Central memory CD8-positive, alpha-beta T cell (primary cell): Measurements from ENCODE around the gene HACD2.
"Not testable (repeated sequence)": the region's sequence is repeated elsewhere in the genome, so short reads cannot be mapped to it uniquely, and the experiment has no call there.

ENCODE experiments used
- ATAC-seq: fragments of 150-1000 bp; cut with Tn5 transposase; replicated peaks from 2 replicates; pipeline ENCODE4 v1.10.0; 2022; ENCODE audit warnings: mild to moderate bottlenecking, moderate FRiP score, moderate number of reproducible peaks; ENCODE audit not compliant: poor library complexity, severe bottlenecking; ENCODE audit errors: extremely low read depth
- DNase-seq, 2 donors: peaks; one replicate each; pipeline ENCODE4 v3.0.0; 2021; ENCODE audit warnings: low spot score in 2 of 2
- H3K27ac Mint-ChIP-seq: one replicate; pipeline ENCODE4 v1.8.0; 2022; ENCODE audit warnings: low read depth, mild to moderate bottlenecking, moderate library complexity, mixed read lengths
- H3K27me3 Mint-ChIP-seq: one replicate; pipeline ENCODE4 v1.8.0; 2022; ENCODE audit warnings: mixed read lengths
- H3K36me3 Mint-ChIP-seq: one replicate; pipeline ENCODE4 v1.8.0; 2022; ENCODE audit warnings: mild to moderate bottlenecking, moderate library complexity, mixed read lengths; ENCODE audit not compliant: insufficient read depth
- H3K4me1 Mint-ChIP-seq: one replicate; pipeline ENCODE4 v1.8.0; 2022; ENCODE audit warnings: mixed read lengths
- H3K4me3 Mint-ChIP-seq: one replicate; pipeline ENCODE4 v1.8.0; 2022; ENCODE audit warnings: mild to moderate bottlenecking, moderate library complexity, mixed read lengths
- H3K9me3 Mint-ChIP-seq: one replicate; pipeline ENCODE4 v1.8.0; 2022; ENCODE audit warnings: mixed read lengths

Gene HACD2

DNA sequence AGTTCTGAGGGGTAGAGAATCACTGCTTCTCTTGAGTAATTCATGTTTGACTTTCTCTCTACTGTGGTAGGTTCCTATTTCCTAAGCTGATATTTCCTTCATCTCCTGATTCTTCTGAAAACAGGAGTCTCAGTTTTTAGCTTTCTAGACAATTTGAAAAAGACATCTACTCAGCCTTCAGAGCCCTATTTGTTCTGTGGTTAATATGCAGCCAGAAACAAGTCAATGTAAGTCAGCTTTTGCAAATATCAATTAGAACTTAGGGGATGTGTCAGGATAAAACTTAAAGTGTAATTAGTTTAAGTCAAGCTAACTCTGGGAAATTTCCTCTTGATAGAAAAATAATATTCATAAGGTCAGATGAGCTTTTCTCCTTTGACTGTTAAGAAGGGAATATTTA, 21.7 kb upstream of the HACD2 start:
- Mint-ChIP-seq H3K4me3 (no peak overlapping the region), H3K36me3 (no peaks in the 10 kb centered on the region), H3K27ac (no peak overlapping the region), H3K27me3 (no peaks in the 10 kb centered on the region), H3K9me3 (no peaks in the 10 kb centered on the region), H3K4me1 (no peaks in the 10 kb centered on the region)
- ATAC-seq (no peak), DNase-seq (no peak)

DNA sequence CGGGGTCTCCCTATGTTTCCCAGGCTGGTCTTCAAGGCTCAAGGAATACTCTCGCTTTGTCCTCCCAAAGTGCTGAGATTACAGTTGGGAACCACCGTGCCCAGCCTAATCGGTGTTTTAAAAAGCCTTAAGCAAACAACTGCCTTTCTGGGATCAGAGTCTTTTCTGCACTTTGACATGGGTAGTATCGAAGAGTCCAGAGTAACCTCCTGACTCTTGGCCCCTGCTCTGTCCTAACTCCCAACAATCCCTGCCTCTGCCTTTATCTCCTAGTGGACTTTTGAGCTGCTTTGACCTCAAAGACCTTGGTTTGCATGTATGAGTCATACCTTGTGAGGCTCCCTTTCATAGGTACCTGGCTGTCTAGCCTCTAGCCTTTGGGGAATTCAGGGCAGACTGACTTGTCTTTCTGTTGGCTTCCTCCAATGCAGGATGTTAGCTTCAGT, 21.0 kb upstream of the HACD2 start:
- H3K27me3 Mint-ChIP-seq: no peaks in the 10 kb centered on the region
- H3K9me3 Mint-ChIP-seq: no peaks in the 10 kb centered on the region
- H3K36me3 Mint-ChIP-seq: no peaks in the 10 kb centered on the region
- ATAC-seq (no peak), DNase-seq (no peak)
- no peak overlapping the region for H3K27ac Mint-ChIP-seq
- no peak overlapping the region for H3K4me3 Mint-ChIP-seq
- no peaks in the 10 kb centered on the region for H3K4me1 Mint-ChIP-seq

DNA sequence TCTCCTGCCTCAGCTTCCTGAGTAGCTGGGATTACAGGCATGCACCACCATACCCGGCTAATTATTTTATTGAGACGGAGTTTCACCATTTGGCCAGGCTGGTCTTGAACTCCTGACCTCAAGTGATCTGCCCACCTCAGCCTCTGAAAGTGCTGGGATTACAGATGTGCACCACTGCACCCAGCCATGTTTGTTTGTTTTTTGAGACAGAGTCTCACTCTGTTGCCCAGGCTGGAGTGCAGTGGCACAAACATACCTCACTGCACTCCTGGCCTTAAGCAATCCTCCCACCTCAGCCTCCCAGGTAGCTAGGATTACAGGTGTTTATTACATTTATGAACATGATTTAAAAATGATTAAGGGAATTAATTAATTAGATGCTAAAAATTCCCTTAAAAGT, 18.3 kb upstream of the HACD2 start:
- H3K36me3 Mint-ChIP-seq, H3K4me1 Mint-ChIP-seq, DNase-seq, H3K27me3 Mint-ChIP-seq, ATAC-seq, H3K27ac Mint-ChIP-seq, H3K4me3 Mint-ChIP-seq, H3K9me3 Mint-ChIP-seq: not testable (repeated sequence)

DNA sequence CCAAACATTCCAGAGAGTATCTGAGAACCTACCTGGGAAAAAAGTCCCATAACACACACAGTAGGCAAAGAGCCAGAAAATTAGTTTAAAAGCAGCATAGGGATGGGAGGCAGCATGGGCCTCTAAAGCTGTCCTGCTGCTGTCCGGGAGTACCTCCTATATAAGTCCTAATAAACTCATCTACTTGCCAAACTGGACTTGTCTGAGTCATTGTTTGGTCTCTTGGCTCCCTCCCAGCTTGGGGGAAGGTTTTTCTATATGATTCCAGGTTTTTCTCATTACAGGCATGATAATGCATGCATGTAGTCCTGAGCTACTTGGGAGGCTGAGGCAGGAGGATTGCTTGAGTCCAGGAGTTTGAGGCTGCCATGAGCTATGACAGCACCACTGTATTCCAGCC, 17.5 kb upstream of the HACD2 start:
- Mint-ChIP-seq H3K4me3 (no peak overlapping the region), H3K36me3 (peaks cover 3% of the 10 kb centered on the region), H3K9me3 (no peaks in the 10 kb centered on the region), H3K27me3 (no peaks in the 10 kb centered on the region), H3K4me1 (no peaks in the 10 kb centered on the region), H3K27ac (no peak overlapping the region)
- ATAC-seq (no peak), DNase-seq (no peak)

DNA sequence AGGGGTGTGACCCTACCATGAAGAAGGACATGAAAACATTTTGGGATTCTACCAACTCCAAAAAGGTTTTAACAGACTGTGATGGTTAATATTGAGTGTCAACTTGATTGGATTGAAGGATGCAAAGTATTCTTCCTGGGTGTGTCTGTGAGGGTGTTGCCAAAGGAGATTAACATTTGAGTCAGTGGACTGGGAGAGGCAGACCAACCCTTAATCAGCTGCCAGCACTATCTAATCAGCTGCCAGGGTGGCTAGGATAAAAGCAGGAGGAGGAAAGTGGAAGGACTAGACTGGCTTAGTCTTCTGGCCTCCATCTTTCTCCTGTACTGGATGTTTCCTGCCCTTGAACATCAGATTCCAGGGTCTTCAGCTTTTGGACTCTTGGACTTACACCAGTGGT, 16.0 kb upstream of the HACD2 start:
- H3K9me3 Mint-ChIP-seq, H3K27ac Mint-ChIP-seq, ATAC-seq: not testable (repeated sequence)

DNA sequence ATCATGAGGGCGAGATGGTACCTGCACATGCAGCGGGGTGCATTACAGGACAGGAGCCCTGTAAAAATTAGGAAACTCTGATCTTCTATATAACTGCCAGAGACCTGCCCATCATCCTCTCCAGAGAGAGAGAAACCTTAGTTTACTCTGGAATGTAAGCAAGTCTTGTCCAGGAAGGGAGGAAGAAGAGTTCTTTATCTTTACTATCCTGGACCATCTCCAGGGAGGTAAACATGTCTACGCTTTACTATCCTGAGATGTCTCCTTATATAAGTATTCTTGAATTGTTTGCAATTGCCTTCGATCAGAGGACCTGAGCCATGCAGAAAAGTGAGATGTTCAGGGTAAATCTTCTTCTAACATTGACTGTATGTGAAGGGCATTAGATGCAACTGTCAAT, 12.7 kb upstream of the HACD2 start:
- H3K36me3 Mint-ChIP-seq: peaks cover 3% of the 10 kb centered on the region
- no peak for ATAC-seq
- peaks cover 5% of the 10 kb centered on the region for H3K4me1 Mint-ChIP-seq
- H3K27ac Mint-ChIP-seq: no peak overlapping the region
- no peaks in the 10 kb centered on the region for H3K9me3 Mint-ChIP-seq
- no peak overlapping the region for H3K4me3 Mint-ChIP-seq
- no peaks in the 10 kb centered on the region for H3K27me3 Mint-ChIP-seq
- DNase-seq: no peak

More for the DNA sequence above, 16.0 kb upstream of the HACD2 start:
- H3K27me3 Mint-ChIP-seq, DNase-seq, H3K4me1 Mint-ChIP-seq, H3K4me3 Mint-ChIP-seq, H3K36me3 Mint-ChIP-seq: not testable (repeated sequence)

DNA sequence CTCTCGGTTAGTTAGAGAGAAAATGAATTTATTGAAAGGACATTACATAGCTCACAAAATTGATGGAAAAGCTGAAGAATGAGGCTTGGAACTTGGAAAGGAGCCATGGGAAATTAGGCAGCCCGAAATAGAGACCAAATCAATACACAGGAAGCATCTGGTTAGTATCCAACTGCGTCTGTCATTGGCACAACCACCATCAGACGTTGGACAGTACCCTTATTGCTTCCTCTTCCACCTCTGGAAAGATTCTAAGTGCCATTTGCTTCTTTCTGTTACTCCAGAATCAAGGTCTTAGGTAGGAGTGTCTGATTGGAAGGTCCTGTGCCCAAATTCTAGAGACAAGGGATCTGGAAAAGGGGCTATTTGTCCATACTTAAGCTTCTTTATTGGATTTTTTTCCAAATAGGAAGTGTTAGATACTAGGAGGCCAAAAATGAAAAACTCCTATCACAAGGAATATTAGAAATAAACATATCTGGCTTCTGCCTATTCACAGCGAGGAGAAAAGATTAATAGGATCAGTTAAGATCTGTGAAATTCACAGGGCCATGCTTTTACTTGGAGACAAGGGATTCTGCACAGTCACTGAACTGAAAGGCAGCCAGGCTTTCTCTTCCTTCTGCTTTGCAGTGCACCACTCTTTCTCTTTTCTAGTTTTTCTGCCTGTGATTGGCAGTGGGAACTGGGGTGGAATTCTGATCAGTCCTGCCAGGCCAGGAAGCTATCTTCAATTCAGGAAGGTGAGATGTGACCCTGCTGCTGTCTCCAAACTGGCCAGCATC, 10.7 kb upstream of the HACD2 start:
- ATAC-seq: no peak
- Mint-ChIP-seq H3K9me3 (peaks cover 8% of the 10 kb centered on the region), H3K27ac (no peak overlapping the region), H3K36me3 (peaks cover 3% of the 10 kb centered on the region), H3K4me1 (peaks cover 11% of the 10 kb centered on the region), H3K27me3 (no peaks in the 10 kb centered on the region), H3K4me3 (no peak overlapping the region)
- no peak for DNase-seq

DNA sequence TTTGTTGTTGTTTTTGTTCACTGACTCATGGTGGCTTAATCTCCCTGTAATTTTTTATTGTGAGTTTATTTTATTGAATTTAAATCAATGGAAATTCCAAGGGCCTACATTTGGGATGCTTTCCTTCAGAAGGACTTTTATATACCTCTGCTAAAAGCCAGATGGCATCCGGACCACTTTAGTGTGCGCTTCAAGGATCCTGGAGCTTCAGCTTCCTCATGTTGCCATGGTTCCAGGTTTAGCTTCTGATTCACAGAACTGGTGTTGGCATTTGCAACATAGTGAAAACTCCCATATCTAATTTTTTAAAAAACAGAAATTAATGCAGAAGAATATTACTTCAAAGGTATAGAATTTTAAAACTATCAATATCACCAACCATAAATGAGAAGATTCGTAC, 8.5 kb upstream of the HACD2 start:
- no peaks in the 10 kb centered on the region for H3K27me3 Mint-ChIP-seq
- no peak overlapping the region for H3K4me3 Mint-ChIP-seq
- H3K4me1 Mint-ChIP-seq: peaks cover 11% of the 10 kb centered on the region
- no peak overlapping the region for H3K27ac Mint-ChIP-seq
- ATAC-seq: no peak
- DNase-seq: no peak
- peaks cover 2% of the 10 kb centered on the region for H3K36me3 Mint-ChIP-seq
- H3K9me3 Mint-ChIP-seq: peaks cover 8% of the 10 kb centered on the region

DNA sequence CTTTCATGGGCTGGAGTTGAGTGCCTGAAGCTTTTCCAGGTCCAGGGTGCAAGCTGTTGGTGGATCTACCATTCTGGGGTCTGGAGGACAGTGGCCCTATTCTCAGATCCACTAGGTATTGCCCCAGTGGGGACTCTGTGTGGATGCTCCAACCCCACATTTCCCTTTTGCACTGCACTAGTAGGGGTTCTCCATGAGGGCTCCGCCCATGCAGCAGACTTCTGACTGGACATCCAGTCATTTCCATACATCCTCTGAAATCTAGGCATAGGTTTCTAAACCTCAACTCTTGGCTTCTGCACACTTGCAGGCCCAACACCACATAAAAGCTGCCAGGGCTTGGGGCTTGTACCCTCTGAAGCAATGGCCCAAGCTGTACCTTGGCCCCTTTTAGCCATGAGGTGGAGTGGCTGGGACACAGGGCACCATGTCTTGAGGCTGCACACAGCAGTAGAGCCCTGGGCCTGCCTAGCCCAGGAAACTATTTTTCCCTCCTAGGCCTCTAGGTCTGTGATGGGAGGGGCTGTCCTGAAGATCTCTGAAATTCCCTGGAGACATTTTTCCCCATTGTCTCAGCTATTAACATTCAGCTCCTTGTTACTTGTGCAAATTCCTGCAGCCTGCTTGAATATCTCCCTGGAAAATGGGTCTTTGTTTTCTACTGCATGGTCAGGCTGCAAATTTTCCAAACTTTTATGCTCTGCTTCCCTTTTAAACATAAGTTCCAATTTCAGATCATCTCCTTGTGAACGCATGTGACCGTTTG, 6.0 kb upstream of the HACD2 start:
- H3K4me1 Mint-ChIP-seq: peaks cover 11% of the 10 kb centered on the region
- no peak overlapping the region for H3K27ac Mint-ChIP-seq
- DNase-seq (no peak), ATAC-seq (no peak)
- no peaks in the 10 kb centered on the region for H3K36me3 Mint-ChIP-seq
- no peak overlapping the region for H3K4me3 Mint-ChIP-seq
- peaks cover 8% of the 10 kb centered on the region for H3K9me3 Mint-ChIP-seq
- H3K27me3 Mint-ChIP-seq: no peaks in the 10 kb centered on the region

DNA sequence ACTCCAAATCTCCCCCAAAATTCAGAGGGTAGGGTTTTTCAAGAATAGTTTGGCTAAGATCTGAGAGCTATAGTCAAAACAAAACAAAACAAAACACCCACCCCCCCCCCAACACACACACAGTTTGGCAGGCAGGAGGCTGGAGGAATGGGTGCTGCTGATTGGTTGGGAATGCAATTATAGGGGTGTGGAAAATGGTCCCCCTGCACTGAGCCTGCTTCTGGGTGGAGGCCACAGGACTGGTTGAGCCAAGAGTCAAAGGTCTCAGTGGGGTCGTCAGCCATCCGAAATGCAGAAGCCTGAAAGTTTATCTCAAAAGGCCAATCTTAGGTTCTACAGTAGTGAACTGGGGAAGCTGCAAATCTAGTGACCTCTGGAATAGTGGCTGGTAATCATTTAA, 2.5 kb upstream of the HACD2 start:
- H3K27ac Mint-ChIP-seq: no peak overlapping the region
- H3K4me3 Mint-ChIP-seq: no peak overlapping the region
- H3K9me3 Mint-ChIP-seq: peaks cover 8% of the 10 kb centered on the region
- DNase-seq (no peak), ATAC-seq (no peak)
- H3K4me1 Mint-ChIP-seq: peaks cover 6% of the 10 kb centered on the region
- no peaks in the 10 kb centered on the region for H3K27me3 Mint-ChIP-seq
- peaks cover 2% of the 10 kb centered on the region for H3K36me3 Mint-ChIP-seq

DNA sequence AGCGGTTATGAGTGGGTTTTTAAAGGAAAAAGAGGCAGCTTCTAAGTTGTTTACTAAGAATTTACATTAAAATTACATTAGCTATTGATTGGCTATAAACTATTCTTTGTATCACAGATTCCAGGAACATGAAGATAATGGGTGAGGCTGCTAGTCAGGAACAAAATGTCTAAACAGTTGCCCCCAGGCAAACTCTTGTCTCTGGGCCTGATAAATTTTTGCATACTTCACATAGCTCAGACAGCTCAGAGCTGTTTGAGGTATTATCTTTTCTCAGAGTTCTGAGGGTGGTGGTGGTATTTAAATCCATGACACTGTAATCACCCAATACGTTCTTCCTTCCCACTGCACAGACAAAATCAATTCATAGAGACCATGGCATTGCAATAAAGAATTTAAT, 2.1 kb upstream of the HACD2 start:
- Mint-ChIP-seq H3K4me3 (no peak overlapping the region), H3K27me3 (no peaks in the 10 kb centered on the region), H3K27ac (no peak overlapping the region), H3K9me3 (peaks cover 8% of the 10 kb centered on the region), H3K36me3 (peaks cover 2% of the 10 kb centered on the region), H3K4me1 (peaks cover 6% of the 10 kb centered on the region)
- ATAC-seq (no peak), DNase-seq (no peak)

DNA sequence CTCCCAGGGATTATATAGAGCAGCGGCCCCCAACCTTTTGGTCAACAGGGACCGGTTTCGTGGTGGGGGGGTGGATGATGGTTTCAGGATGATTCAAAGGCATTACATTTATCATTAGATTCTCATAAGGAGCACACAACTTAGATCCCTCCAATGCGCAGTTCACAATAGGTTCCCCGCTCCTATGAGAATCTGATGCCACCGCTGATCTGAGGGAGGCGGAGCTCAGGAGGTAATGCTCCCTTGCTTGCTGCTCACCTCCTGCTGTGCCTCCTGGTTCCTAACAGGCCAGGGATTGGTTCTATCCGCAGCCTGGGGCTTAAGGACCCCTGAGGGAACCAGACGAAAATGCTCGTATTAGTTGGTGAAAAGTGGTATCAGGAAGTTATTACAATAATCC, 1.3 kb upstream of the HACD2 start:
- ATAC-seq (no peak), DNase-seq (no peak)
- Mint-ChIP-seq H3K27ac (no peak overlapping the region), H3K4me1 (peaks cover 2% of the 10 kb centered on the region), H3K27me3 (no peaks in the 10 kb centered on the region), H3K4me3 (no peak overlapping the region), H3K9me3 (peaks cover under 1% of the 10 kb centered on the region), H3K36me3 (peaks cover 8% of the 10 kb centered on the region)
